A549 (cell line): ENCODE results near the gene ID3. TPM values are rescaled to one million over a fixed set of nuclear protein-coding genes. Genes with fewer than 3 reads are reported as not detected.

Experiments used
- ATAC-seq, 2 experiments: fragments of 200-7000 bp in 1 of 2; fragments of >200 bp in 1 of 2; cut with Nextera tagmentation in 1 of 2; cut with Tn5 transposase in 1 of 2; 3 replicates each; pipeline versions ENCODE4 v1.8.0 to v1.9.1; 2018 to 2020; ENCODE audit warnings: mild to moderate bottlenecking in 1 of 2, moderate library complexity in 1 of 2
- CTCF ChIA-PET: fragments of 300-600 bp; sonication (Branson Sonifier 250); formaldehyde crosslinking; extraction: SDS; loops from one replicate; lab custom pipeline; 2021; ENCODE audit warnings: antibody characterized with exemption, inconsistent platforms; lab: Yijun Ruan, JAX
- POLR2A ChIA-PET: fragments of 350-600 bp; formaldehyde crosslinking; extraction: SDS; loops from one replicate; lab custom pipeline; 2021; ENCODE audit warnings: antibody characterized with exemption, inconsistent platforms; lab: Yijun Ruan, JAX
- DNase-seq, 2 experiments: peaks; one replicate each; pipeline versions ENCODE4 v3.0.0 to v3.0.0-alpha.2; 2011 to 2016; ENCODE audit warnings: low read depth in 1 of 2, low spot score in 1 of 2
- FAIRE-seq: peaks from 2 replicates; lab custom pipeline; 2011; peaks lifted over from hg19 to GRCh38; lab: Jason Lieb, UNC
- H3K27ac ChIP-seq, 2 experiments: fragments of >200 bp; sonication (Bioruptor Twin); formaldehyde crosslinking; 3 replicates each; pipeline ENCODE4 v1.5.1; 2016 to 2017
- H3K4me1 ChIP-seq: fragments of >200 bp; sonication (Bioruptor Twin); formaldehyde crosslinking; 3 replicates; pipeline ENCODE4 v1.6.1; 2016
- H3K4me2 ChIP-seq: fragments of >200 bp; sonication (Bioruptor Twin); formaldehyde crosslinking; 3 replicates; pipeline ENCODE4 v1.6.1; 2016
- H3K4me3 ChIP-seq: fragments of >200 bp; sonication (Bioruptor Twin); formaldehyde crosslinking; 3 replicates; pipeline ENCODE4 v1.5.1; 2016
- H3K9me3 ChIP-seq: fragments of >200 bp; sonication (Bioruptor Twin); formaldehyde crosslinking; 3 replicates; pipeline ENCODE4 v1.6.1; 2016
- ATOH8 ChIP-seq: fragments of 250-450 bp; sonication (Bioruptor Pico); IDR thresholded peaks from 2 replicates; pipeline ENCODE4 v1.5.0; 2020; ENCODE audit warnings: low read depth, mild to moderate bottlenecking, moderate library complexity
- BCL3 ChIP-seq: fragments of >200 bp; sonication (Bioruptor Twin); formaldehyde crosslinking; IDR thresholded peaks from 3 replicates; pipeline ENCODE4 v1.6.1; 2016
- BHLHE40 ChIP-seq: IDR thresholded peaks from 2 replicates; pipeline ENCODE4 v1.6.1; 2012; ENCODE audit warnings: low read depth, low read length, inconsistent platforms
- CBX2 ChIP-seq: fragments of 200-600 bp; sonication (generic); IDR thresholded peaks from 2 replicates; pipeline ENCODE4 v1.6.1; 2016; ENCODE audit warnings: low read depth, mild to moderate bottlenecking, borderline replicate concordance
- CBX8 ChIP-seq: fragments of 200-600 bp; sonication (generic); IDR thresholded peaks from 2 replicates; pipeline ENCODE4 v1.6.1; 2016
- CEBPB ChIP-seq, 2 experiments: fragments of >200 bp in 1 of 2; sonication (Bioruptor Twin) in 1 of 2; formaldehyde crosslinking in 1 of 2; IDR thresholded peaks; 2 replicates each; pipeline ENCODE4 v1.6.1; 2012 to 2016
- CTCF ChIP-seq: fragments of >200 bp; sonication (Bioruptor Twin); formaldehyde crosslinking; IDR thresholded peaks from 3 replicates; pipeline ENCODE4 v1.5.1; 2016
- EHF ChIP-seq: fragments of 250-450 bp; sonication (Bioruptor Pico); IDR thresholded peaks from 2 replicates; pipeline ENCODE4 v1.5.0; 2020; ENCODE audit warnings: mild to moderate bottlenecking
- EHMT2 ChIP-seq: fragments of 200-600 bp; sonication (generic); IDR thresholded peaks from 2 replicates; pipeline ENCODE4 v1.6.1; 2016; ENCODE audit warnings: antibody characterized with exemption, low read depth, mild to moderate bottlenecking, moderate library complexity
- EP300 ChIP-seq, 2 experiments: fragments of >200 bp; sonication (Bioruptor Twin); formaldehyde crosslinking; IDR thresholded peaks; 2 replicates in 1 of 2; 3 replicates in 1 of 2; pipeline ENCODE4 v1.6.1; 2016 to 2017
- FOSB ChIP-seq: fragments of 250-450 bp; sonication (Bioruptor Pico); IDR thresholded peaks from 2 replicates; pipeline ENCODE4 v1.5.0; 2020; ENCODE audit warnings: mild to moderate bottlenecking, moderate library complexity
- HDAC2 ChIP-seq: fragments of 200-600 bp; sonication (generic); IDR thresholded peaks from 2 replicates; pipeline ENCODE4 v1.6.1; 2016
- HOXA7 ChIP-seq: fragments of 250-450 bp; sonication (Bioruptor Pico); IDR thresholded peaks from 2 replicates; pipeline ENCODE4 v1.5.0; 2020; ENCODE audit warnings: mild to moderate bottlenecking, moderate library complexity
- HOXB13 ChIP-seq: fragments of 250-450 bp; sonication (Bioruptor Pico); IDR thresholded peaks from 2 replicates; pipeline ENCODE4 v1.5.0; 2020; ENCODE audit warnings: low read depth, mild to moderate bottlenecking, moderate library complexity
- KDM5A ChIP-seq: fragments of 200-600 bp; sonication (generic); IDR thresholded peaks from 2 replicates; pipeline ENCODE4 v1.6.1; 2016; ENCODE audit warnings: antibody characterized with exemption, mild to moderate bottlenecking
- MAFK ChIP-seq: fragments of 450-650 bp; IDR thresholded peaks from 2 replicates; pipeline ENCODE4 v1.6.1; 2014; ENCODE audit not compliant: partially characterized antibody
- MAZ ChIP-seq: fragments of 150-350 bp; IDR thresholded peaks from 2 replicates; pipeline ENCODE4 v1.6.1; 2014; ENCODE audit warnings: antibody characterized with exemption, low read depth, low read length, borderline replicate concordance
- MYC ChIP-seq: IDR thresholded peaks from 2 replicates; pipeline ENCODE4 v1.6.1; 2012; ENCODE audit warnings: mild to moderate bottlenecking, inconsistent platforms, low read length, improper control_type of control experiment, borderline replicate concordance
- NFE2L2 ChIP-seq: fragments of 150-350 bp; conservative IDR thresholded peaks from 2 replicates; pipeline ENCODE4 v1.6.1; 2014; ENCODE audit warnings: low read length
- NR3C1 ChIP-seq: fragments of >200 bp; sonication (Bioruptor Twin); formaldehyde crosslinking; IDR thresholded peaks from 3 replicates; pipeline ENCODE4 v1.6.1; 2017
- PHF8 ChIP-seq: fragments of 200-600 bp; sonication (generic); IDR thresholded peaks from 2 replicates; pipeline ENCODE4 v1.6.1; 2016; ENCODE audit warnings: low read depth, mild to moderate bottlenecking, antibody characterized with exemption, moderate library complexity, borderline replicate concordance
- POLR2A ChIP-seq: IDR thresholded peaks from 2 replicates; pipeline ENCODE4 v1.6.1; 2012; ENCODE audit warnings: mild to moderate bottlenecking, low read length
- RAD21 ChIP-seq, 2 experiments: fragments of >200 bp in 1 of 2; sonication (Bioruptor Twin) in 1 of 2; formaldehyde crosslinking in 1 of 2; IDR thresholded peaks in 1 of 2; conservative IDR thresholded peaks in 1 of 2; 2 replicates in 1 of 2; 3 replicates in 1 of 2; pipeline ENCODE4 v1.6.1; 2012 to 2018; ENCODE audit warnings: inconsistent platforms in 1 of 2
- RNF2 ChIP-seq: fragments of 200-600 bp; sonication (generic); IDR thresholded peaks from 2 replicates; pipeline ENCODE4 v1.6.1; 2016; ENCODE audit warnings: low read depth, mild to moderate bottlenecking, antibody characterized with exemption, moderate library complexity, borderline replicate concordance
- SMC3 ChIP-seq: fragments of >200 bp; sonication (Bioruptor Twin); formaldehyde crosslinking; IDR thresholded peaks from 3 replicates; pipeline ENCODE4 v1.6.1; 2018; ENCODE audit warnings: inconsistent platforms
- SREBF2 ChIP-seq: fragments of 450-650 bp; IDR thresholded peaks from 2 replicates; pipeline ENCODE4 v1.6.1; 2014; ENCODE audit warnings: mild to moderate bottlenecking, moderate library complexity
- TP53 ChIP-seq: fragments of 250-450 bp; sonication (Bioruptor Pico); IDR thresholded peaks from 2 replicates; pipeline ENCODE4 v1.5.0; 2021; ENCODE audit warnings: mild to moderate bottlenecking, moderate library complexity
- USF2 ChIP-seq: fragments of 450-650 bp; IDR thresholded peaks from 2 replicates; pipeline ENCODE4 v1.6.1; 2014; ENCODE audit warnings: antibody characterized with exemption
- ZNF302 ChIP-seq: fragments of 250-450 bp; sonication (Bioruptor Pico); IDR thresholded peaks from 2 replicates; pipeline ENCODE4 v1.9.0; 2021; ENCODE audit warnings: inconsistent platforms, mild to moderate bottlenecking, moderate library complexity
- ZSCAN20 ChIP-seq: fragments of 250-450 bp; sonication (Bioruptor Pico); IDR thresholded peaks from 2 replicates; pipeline ENCODE4 v1.8.0; 2022; ENCODE audit warnings: mild to moderate bottlenecking, moderate library complexity
- WGBS: methylation state at CpG from one replicate; pipeline ENCODE4 v1.1.6; 2017; ENCODE audit errors: missing lambda C conversion rate; 5-methylcytosine and 5-hydroxymethylcytosine counted together
- polyA plus RNA-seq, 4 experiments: library from polyadenylated mRNA; depleted of rRNA in 3 of 4; stranded (reverse); fragments of >200 nt; fragmentation: RNase III in 1 of 4; extraction: RNeasy Plus Mini Kit Qiagen cat#74134 plus additional on column Dnase treatment in 1 of 4; gene quantifications; 2 replicates in 3 of 4; 3 replicates in 1 of 4; pipeline ENCODE4 v1.2.3, GENCODE V29; 2011 to 2017
- TF ChIP-seq, protein P1 (sequence below): fragments of 150-350 bp; IDR thresholded peaks from 2 replicates; pipeline ENCODE4 v1.6.1; 2014; ENCODE audit warnings: low read depth, mild to moderate bottlenecking, low read length

Gene ID3
- polyA plus RNA-seq, 2 of the 4 experiments (the other 2 are of a cell fraction) = 171 to 336 TPM

DNA sequence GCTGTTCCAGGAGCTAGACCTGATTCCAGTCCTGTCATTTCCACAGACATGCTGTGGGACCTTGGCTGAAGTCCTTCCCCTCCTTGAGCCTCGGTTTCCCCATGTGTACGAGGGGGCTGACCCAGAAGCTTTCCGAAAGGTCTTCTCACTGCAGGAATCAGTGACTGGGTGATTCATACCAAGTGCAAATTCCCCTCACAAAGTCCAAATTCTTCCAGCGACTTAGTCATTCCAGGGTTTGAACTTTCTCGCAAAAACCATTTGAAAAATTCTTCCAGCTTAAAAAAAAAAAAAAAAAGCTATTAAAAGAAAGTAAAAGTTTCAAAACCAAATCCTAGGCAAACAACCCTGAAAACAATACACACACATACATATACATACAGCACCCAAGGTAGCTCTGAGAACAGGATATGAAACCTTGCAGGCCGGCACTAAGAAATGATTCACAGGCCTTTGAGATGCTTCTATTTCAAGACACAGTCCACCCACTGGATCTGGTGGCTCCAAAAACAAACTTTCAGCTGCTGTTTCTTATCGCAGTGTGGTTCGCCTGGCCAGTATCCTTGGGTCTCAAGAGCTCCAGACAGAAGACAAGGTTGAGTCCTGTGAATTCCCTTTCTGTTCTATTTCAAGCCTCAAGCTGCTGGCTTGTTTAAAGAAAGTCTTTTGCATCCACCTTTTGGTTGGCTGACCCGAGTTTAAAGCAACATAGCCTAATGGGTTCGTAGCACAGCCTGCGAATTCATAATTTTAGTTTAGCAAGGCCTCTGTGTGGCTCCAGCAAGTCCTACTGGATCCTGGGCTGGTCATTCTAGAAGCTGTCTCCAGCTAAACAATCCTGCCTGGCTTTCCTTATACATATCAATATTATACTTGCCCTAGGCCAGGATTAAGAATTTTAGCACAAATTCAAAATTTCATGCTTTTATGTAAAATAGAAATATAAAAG is 18.0 kb upstream of the ID3 start (continued):
- TF ChIP-seq TP53 (CRISPR knock-in tag) (no peak), MYC (no peak), CEBPB (IDR thresholded peaks at IDR 0.05) (peak; percentile 57 to 67; a peak in 3 of 4 replicates), BCL3 (peak; percentile 87; the same call in 1 of the 3 replicates), USF2 (no peak), RAD21 (conservative IDR thresholded peaks at IDR 0.05 in 1 of 2, IDR thresholded peaks at IDR 0.05 in 1 of 2) (peak in 1 of 2 experiments; percentile 1; a peak in 2 of 5 replicates), ZNF302 (no peak), HDAC2 (no peak), CBX2 (no peak), BHLHE40 (no peak), HOXB13 (peak; percentile 77; the same call in 1 of the 2 replicates), SMC3 (no peak), PHF8 (no peak)
- TF ChIP-seq, protein P1, sequence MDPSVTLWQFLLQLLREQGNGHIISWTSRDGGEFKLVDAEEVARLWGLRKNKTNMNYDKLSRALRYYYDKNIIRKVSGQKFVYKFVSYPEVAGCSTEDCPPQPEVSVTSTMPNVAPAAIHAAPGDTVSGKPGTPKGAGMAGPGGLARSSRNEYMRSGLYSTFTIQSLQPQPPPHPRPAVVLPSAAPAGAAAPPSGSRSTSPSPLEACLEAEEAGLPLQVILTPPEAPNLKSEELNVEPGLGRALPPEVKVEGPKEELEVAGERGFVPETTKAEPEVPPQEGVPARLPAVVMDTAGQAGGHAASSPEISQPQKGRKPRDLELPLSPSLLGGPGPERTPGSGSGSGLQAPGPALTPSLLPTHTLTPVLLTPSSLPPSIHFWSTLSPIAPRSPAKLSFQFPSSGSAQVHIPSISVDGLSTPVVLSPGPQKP = no peak

DNA sequence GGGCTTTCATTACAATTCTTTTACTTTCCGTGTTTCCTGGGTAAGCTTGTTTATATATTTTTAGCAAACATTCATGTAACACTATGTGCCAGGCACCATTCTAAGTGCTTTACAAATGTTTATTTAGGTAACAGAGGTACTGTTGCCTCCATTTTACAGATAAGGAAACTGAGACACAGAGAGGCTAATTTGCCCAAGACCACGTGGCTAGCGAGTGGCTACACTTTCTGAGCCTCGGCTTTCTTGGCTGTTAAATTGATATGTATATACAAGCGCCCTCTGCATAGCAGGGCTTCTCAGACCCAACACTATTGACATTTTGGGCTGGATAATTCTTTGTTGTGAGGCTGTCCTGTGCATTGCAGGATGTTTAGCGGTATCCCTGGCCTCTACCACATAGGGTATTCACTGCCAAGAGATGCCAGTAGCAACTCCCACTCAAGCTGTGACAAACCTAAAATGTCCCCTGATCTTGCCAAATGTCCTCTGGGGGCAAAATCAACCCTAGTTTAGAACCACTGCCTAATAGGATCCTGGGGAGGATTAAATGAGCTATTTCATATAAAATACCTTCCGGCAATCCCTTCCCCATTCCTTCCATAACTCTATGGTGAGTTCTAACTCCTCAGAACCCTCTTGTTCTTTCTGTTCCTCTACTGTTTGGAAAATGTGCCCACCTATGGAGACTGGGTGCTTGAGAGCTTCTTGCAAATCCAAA is 17.2 kb upstream of the ID3 start:
- Histone ChIP-seq H3K27ac (peak overlapping the region; percentile 96 to 100), H3K9me3 (no peaks in the 10 kb centered on the region), H3K4me3 (0 out of 3 replicates have a peak overlapping the region, but pooled peaks have one; percentile 16), H3K4me2 (peak overlapping the region; percentile 82), H3K4me1 (peaks cover 66% of the 10 kb centered on the region)
- CTCF ChIA-PET = interaction anchor here (0.6 to 4.2 kb wide), 17 partner anchors 8 to 603 kb away, joined by 3 to 30 read pairs (median 4); partner anchors contain the start of gene ID3
- no peak for DNase-seq
- POLR2A ChIA-PET = interaction anchor here (1.1 to 8.4 kb wide), 8 partner anchors 9 to 115 kb away, joined by 3 to 168 read pairs (median 9); partner anchors contain the start of genes ID3 and RPL11
- FAIRE-seq = no peak
- WGBS = 8% methylated on average over 7 of the region's 7 CpGs
- ATAC-seq = peak; percentile 30 to 60; a peak in 4 of 6 replicates
- no peak for TF ChIP-seq CBX8
- no peak for TF ChIP-seq SMC3
- TF ChIP-seq FOSB = no peak
- no peak for TF ChIP-seq ZNF302
- no peak for TF ChIP-seq ATOH8
- TF ChIP-seq ZSCAN20 = 0 out of 2 replicates have a peak, but pooled peaks have one; percentile 12
- no peak for TF ChIP-seq RNF2
- TF ChIP-seq MAFK = no peak
- no peak for TF ChIP-seq CEBPB (IDR thresholded peaks at IDR 0.05)
- TF ChIP-seq EP300 (IDR thresholded peaks at IDR 0.05) = no peak
- TF ChIP-seq EHMT2 = no peak
- TF ChIP-seq MAZ = no peak
- TF ChIP-seq NFE2L2 = no peak
- TF ChIP-seq NR3C1 = no peak
- TF ChIP-seq BHLHE40 = no peak
- TF ChIP-seq HOXB13 = no peak
- no peak for TF ChIP-seq POLR2A
- peak; percentile 5; the same call in 1 of the 2 replicates for TF ChIP-seq HOXA7
- TF ChIP-seq KDM5A = no peak
- TF ChIP-seq CTCF = no peak
- TF ChIP-seq RAD21 (conservative IDR thresholded peaks at IDR 0.05 in 1 of 2, IDR thresholded peaks at IDR 0.05 in 1 of 2) = no peak
- TF ChIP-seq EHF (CRISPR knock-in tag) = 0 out of 2 replicates have a peak, but pooled peaks have one; percentile 45
- TF ChIP-seq SREBF2 = no peak
